Neural cell (in vitro differentiated cells): ENCODE results near the gene MEPCE.

ENCODE experiments used
- CTCF ChIP-seq: fragments of 450-650 bp; IDR thresholded peaks from 2 replicates; pipeline ENCODE4 v1.5.1; 2014; ENCODE audit warnings: antibody characterized with exemption, mild to moderate bottlenecking, moderate library complexity; ENCODE audit not compliant: poor library complexity, severe bottlenecking
- EP300 ChIP-seq: fragments of 450-650 bp; conservative IDR thresholded peaks from 2 replicates; pipeline ENCODE4 v1.6.1; 2014; ENCODE audit warnings: antibody characterized with exemption, mild to moderate bottlenecking, moderate library complexity; ENCODE audit not compliant: poor library complexity, severe bottlenecking
- EZH2 ChIP-seq: fragments of 200-600, 300-800 bp; shearing (Covaris generic), sonication (generic); IDR thresholded peaks from 2 replicates; pipeline ENCODE4 v1.6.1; 2014; ENCODE audit warnings: antibody characterized with exemption, low read length, borderline replicate concordance, mild to moderate bottlenecking; ENCODE audit not compliant: insufficient read depth, poor library complexity, severe bottlenecking
- POLR2AphosphoS5 ChIP-seq: IDR thresholded peaks from 2 replicates; pipeline ENCODE4 v1.6.1; 2012
- REST ChIP-seq: IDR thresholded peaks from 2 replicates; pipeline ENCODE4 v1.6.1; 2012; ENCODE audit warnings: borderline replicate concordance

GRCh38 chr7:100455206-100455605 is 25.6 kb downstream of the MEPCE start:
- TF ChIP-seq EP300 = no peak
- no peak for TF ChIP-seq EZH2
- no peak for TF ChIP-seq CTCF
- no peak for TF ChIP-seq POLR2AphosphoS5
- TF ChIP-seq REST = no peak
